WTC11 (cell line): Measurements from ENCODE around the gene INAFM2.

Experiments
- CREM ChIP-seq: sonication (generic); formaldehyde crosslinking; IDR thresholded peaks from 2 replicates; pipeline ENCODE4 v1.8.1; 2022; ENCODE audit warnings: mild to moderate bottlenecking, missing genetic modification reagents, moderate library complexity
- ESRRA ChIP-seq: sonication (generic); formaldehyde crosslinking; IDR thresholded peaks from 2 replicates; pipeline ENCODE4 v1.8.1; 2022; ENCODE audit warnings: mild to moderate bottlenecking, missing genetic modification reagents, borderline replicate concordance
- IRF2 ChIP-seq: sonication (generic); formaldehyde crosslinking; IDR thresholded peaks from 2 replicates; pipeline ENCODE4 v1.8.0; 2022; ENCODE audit warnings: low read depth, missing genetic modification reagents, borderline replicate concordance
- NFYB ChIP-seq: sonication (generic); formaldehyde crosslinking; conservative IDR thresholded peaks from 2 replicates; pipeline ENCODE4 v1.8.0; 2022; ENCODE audit warnings: low read depth, missing genetic modification reagents
- SMAD3 ChIP-seq: sonication (generic); formaldehyde crosslinking; IDR thresholded peaks from 2 replicates; pipeline ENCODE4 v1.8.0; 2022; ENCODE audit warnings: missing genetic modification reagents, mild to moderate bottlenecking, borderline replicate concordance
- TEAD1 ChIP-seq: sonication (generic); formaldehyde crosslinking; IDR thresholded peaks from 2 replicates; pipeline ENCODE4 v1.8.0; 2022; ENCODE audit warnings: mild to moderate bottlenecking, missing genetic modification reagents
- ZNF138 ChIP-seq: sonication (generic); formaldehyde crosslinking; conservative IDR thresholded peaks from 2 replicates; pipeline ENCODE4 v1.8.1; 2022; ENCODE audit warnings: mild to moderate bottlenecking, moderate library complexity, missing genetic modification reagents
- TF ChIP-seq, protein P1 (sequence below): fragments of 200-600 bp; IDR thresholded peaks from 2 replicates; pipeline ENCODE4 v1.8.0; 2022; ENCODE audit warnings: antibody characterized with exemption
- TF ChIP-seq, protein P2 (sequence below): sonication (generic); formaldehyde crosslinking; IDR thresholded peaks from 2 replicates; pipeline ENCODE4 v1.8.0; 2022; ENCODE audit warnings: mild to moderate bottlenecking, missing genetic modification reagents
- TF ChIP-seq, protein P3 (sequence below): sonication (generic); formaldehyde crosslinking; IDR thresholded peaks from 2 replicates; pipeline ENCODE4 v1.8.1; 2023; ENCODE audit warnings: mild to moderate bottlenecking, missing genetic modification reagents, moderate library complexity
- TF ChIP-seq, protein P4 (sequence below): sonication (generic); formaldehyde crosslinking; IDR thresholded peaks from 2 replicates; pipeline ENCODE4 v1.8.0; 2022; ENCODE audit warnings: mild to moderate bottlenecking, missing genetic modification reagents
- TF ChIP-seq, protein P5 (sequence below): sonication (generic); formaldehyde crosslinking; IDR thresholded peaks from 2 replicates; pipeline ENCODE4 v1.8.1; 2023; ENCODE audit warnings: mild to moderate bottlenecking, missing genetic modification reagents
- TF ChIP-seq, protein P6 (sequence below): sonication (generic); formaldehyde crosslinking; conservative IDR thresholded peaks from 2 replicates; pipeline ENCODE4 v1.8.1; 2022; ENCODE audit warnings: mild to moderate bottlenecking, missing genetic modification reagents

DNA sequence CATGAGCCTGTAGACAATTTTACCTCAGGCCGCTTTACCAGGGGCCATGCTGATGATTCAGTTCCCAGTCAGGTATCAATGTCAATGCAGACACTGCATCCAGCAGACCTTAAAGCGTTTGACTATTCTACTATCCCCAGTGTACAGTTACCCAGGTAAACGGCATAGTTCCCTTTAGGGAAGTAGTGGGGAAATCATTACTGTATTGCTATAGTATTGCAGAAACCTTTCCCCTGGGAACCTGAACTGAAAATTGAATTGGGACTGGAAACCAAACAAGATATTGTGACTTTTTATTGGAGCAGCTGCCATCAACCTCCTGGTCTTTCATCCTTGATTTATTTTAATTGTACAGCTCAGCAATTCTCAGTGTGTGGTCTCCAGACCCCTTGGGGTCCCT, 6.6 kb upstream of the INAFM2 start:
- TF ChIP-seq NFYB (no peak), CREM (no peak), ESRRA (no peak), IRF2 (CRISPR knock-in tag) (no peak), SMAD3 (CRISPR knock-in tag) (no peak), TEAD1 (CRISPR knock-in tag) (no peak), ZNF138 (CRISPR knock-in tag) (no peak)
- TF ChIP-seq, protein P1, sequence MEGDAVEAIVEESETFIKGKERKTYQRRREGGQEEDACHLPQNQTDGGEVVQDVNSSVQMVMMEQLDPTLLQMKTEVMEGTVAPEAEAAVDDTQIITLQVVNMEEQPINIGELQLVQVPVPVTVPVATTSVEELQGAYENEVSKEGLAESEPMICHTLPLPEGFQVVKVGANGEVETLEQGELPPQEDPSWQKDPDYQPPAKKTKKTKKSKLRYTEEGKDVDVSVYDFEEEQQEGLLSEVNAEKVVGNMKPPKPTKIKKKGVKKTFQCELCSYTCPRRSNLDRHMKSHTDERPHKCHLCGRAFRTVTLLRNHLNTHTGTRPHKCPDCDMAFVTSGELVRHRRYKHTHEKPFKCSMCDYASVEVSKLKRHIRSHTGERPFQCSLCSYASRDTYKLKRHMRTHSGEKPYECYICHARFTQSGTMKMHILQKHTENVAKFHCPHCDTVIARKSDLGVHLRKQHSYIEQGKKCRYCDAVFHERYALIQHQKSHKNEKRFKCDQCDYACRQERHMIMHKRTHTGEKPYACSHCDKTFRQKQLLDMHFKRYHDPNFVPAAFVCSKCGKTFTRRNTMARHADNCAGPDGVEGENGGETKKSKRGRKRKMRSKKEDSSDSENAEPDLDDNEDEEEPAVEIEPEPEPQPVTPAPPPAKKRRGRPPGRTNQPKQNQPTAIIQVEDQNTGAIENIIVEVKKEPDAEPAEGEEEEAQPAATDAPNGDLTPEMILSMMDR: no peak
- TF ChIP-seq, protein P2, sequence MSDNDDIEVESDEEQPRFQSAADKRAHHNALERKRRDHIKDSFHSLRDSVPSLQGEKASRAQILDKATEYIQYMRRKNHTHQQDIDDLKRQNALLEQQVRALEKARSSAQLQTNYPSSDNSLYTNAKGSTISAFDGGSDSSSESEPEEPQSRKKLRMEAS (CRISPR knock-in tag): no peak
- TF ChIP-seq, protein P3, sequence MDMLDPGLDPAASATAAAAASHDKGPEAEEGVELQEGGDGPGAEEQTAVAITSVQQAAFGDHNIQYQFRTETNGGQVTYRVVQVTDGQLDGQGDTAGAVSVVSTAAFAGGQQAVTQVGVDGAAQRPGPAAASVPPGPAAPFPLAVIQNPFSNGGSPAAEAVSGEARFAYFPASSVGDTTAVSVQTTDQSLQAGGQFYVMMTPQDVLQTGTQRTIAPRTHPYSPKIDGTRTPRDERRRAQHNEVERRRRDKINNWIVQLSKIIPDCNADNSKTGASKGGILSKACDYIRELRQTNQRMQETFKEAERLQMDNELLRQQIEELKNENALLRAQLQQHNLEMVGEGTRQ (CRISPR knock-in tag): no peak
- TF ChIP-seq, protein P4, sequence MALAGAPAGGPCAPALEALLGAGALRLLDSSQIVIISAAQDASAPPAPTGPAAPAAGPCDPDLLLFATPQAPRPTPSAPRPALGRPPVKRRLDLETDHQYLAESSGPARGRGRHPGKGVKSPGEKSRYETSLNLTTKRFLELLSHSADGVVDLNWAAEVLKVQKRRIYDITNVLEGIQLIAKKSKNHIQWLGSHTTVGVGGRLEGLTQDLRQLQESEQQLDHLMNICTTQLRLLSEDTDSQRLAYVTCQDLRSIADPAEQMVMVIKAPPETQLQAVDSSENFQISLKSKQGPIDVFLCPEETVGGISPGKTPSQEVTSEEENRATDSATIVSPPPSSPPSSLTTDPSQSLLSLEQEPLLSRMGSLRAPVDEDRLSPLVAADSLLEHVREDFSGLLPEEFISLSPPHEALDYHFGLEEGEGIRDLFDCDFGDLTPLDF: no peak
- TF ChIP-seq, protein P5, sequence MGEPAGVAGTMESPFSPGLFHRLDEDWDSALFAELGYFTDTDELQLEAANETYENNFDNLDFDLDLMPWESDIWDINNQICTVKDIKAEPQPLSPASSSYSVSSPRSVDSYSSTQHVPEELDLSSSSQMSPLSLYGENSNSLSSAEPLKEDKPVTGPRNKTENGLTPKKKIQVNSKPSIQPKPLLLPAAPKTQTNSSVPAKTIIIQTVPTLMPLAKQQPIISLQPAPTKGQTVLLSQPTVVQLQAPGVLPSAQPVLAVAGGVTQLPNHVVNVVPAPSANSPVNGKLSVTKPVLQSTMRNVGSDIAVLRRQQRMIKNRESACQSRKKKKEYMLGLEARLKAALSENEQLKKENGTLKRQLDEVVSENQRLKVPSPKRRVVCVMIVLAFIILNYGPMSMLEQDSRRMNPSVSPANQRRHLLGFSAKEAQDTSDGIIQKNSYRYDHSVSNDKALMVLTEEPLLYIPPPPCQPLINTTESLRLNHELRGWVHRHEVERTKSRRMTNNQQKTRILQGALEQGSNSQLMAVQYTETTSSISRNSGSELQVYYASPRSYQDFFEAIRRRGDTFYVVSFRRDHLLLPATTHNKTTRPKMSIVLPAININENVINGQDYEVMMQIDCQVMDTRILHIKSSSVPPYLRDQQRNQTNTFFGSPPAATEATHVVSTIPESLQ (CRISPR knock-in tag): no peak
- TF ChIP-seq, protein P6, sequence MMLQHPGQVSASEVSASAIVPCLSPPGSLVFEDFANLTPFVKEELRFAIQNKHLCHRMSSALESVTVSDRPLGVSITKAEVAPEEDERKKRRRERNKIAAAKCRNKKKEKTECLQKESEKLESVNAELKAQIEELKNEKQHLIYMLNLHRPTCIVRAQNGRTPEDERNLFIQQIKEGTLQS (CRISPR knock-in tag): no peak
